Right hindlimb (tissue), 1 donor: ENCODE measurements around the gene FBN1.

Experiments used
- DNase-seq: peaks from one replicate; pipeline ENCODE4 v3.0.0-alpha.2; 2018

Gene FBN1

GRCh38 chr15:48578965-48579364 is 66.5 kb downstream of the FBN1 start:
- DNase-seq, result no peak

DNA sequence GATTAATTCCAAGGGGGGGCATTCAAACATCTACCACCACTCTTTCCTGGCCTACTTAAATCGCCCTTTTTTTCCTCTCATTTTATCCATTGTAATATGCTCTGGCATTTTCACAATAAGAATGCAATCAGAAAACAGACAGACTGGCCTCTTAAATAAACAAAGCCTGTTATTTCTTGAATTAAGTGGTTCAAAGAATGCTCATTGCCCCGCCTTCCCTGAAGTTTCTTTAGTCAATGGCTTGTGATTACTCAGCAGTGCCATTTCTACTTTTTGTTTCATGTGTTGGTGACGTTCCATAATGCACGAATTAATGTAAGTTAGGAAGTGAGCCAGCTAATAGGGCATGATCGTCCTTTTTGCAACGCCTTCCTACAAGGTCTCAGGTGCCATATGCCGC is 68.0 kb downstream of the FBN1 start:
- no peak for DNase-seq

GRCh38 chr15:48574187-48574586 is 71.3 kb downstream of the FBN1 start:
- no peak for DNase-seq

DNA sequence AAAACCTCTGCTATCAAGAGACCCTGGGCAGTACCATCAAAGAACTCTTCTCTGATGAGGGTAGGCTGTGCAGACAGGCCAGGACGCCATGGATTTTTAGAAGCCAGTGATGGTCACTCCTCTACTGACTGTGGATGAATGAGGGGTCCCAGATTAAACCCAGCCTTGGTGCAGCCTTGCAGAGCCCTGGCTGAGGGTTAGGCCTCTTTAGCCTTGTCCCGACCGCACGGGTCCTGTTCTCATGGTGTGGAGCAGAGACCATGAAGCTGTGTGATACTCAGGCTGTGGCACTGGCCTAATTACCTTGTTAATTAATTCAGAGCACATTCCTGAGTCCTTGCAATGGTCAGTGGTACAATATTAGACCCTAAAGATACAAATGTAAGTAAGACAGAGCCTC is 71.7 kb downstream of the FBN1 start:
- DNase-seq, result no peak

GRCh38 chr15:48572823-48573222 is 72.7 kb downstream of the FBN1 start:
- DNase-seq, result no peak

DNA sequence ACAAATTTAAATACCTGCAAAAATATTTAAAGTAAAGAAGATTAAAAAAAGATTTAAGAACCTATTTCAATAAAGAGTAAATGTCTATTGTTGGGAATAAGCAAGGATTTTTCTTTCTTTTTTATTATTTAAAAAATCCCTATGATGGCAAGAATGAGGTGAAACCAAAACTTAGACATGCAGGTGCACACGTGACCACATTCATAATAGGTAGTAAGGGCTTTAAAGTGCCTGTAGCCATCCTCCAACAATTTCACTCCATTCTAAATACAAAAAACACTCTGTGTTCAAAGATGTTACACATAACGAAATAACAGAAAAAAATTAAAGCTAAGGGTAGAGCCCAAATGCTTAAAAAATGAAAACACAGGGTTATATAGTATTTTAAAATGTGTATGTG is 74.0 kb downstream of the FBN1 start:
- DNase-seq, result no peak

- DNase-seq, result no peak
These were observed 74.7 kb downstream of the FBN1 start for GRCh38 chr15:48570822-48571221.

GRCh38 chr15:48569591-48570302 is 75.8 kb downstream of the FBN1 start:
- DNase-seq, result no peak

DNA sequence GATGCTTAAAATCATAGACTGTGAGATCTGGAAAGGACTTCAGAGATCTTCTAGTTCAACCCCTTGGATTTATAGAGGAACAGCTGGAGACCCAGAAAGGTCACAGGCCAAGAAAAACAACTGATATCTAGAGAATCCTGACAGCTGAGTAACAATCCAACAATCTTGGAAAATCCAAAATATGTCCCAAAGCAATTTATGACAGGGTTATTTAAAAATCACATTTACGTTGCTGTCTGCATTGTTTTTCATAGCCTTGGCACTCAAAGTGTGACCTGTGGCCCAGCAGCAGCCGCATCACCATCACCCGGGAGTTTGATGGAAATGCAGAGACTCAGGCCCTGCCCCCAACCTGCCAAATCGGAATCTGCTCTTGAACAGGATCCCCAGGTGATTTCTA is 78.8 kb downstream of the FBN1 start:
- peak; percentile 46 for DNase-seq

- peak; percentile 71 for DNase-seq
These were observed 79.7 kb downstream of the FBN1 start for GRCh38 chr15:48565560-48566482.

DNA sequence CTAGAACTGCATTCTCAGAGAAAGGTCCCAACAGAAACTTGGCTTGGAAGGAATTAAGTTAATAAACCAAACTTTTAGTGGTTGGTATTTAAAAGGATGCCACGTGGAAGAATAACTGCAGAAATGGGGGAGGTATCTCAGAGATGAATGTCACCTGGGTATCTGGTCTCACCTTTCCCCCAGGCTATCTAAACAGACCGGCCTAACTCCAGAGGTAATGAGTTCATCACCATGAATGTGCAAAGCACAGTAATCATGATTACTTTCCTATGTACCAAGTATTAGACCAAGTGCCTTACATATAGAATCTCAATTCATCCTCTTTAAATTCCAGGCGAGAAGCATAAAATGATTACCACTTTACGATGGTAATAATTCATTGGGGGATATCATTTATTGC is 80.8 kb downstream of the FBN1 start:
- DNase-seq, result no peak

DNA sequence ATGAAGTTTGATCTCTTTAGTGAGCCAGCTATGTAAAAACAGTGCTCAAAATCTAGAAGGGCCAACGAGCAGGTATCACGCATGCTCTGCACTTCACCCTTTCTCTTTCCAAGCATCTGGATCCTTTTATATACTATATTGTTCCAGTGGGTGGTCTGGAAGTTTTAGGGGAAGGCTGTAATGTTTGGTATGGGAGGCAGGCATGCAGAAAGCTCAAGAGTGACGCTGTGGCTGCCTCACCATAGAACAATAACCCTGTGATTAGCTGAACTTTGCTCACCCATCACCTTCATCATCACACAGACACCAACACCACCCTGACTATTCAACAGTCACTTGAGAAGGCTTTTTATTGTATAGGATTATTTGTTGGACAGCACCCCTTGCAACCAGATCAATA is 81.6 kb downstream of the FBN1 start:
- DNase-seq, result no peak

DNA sequence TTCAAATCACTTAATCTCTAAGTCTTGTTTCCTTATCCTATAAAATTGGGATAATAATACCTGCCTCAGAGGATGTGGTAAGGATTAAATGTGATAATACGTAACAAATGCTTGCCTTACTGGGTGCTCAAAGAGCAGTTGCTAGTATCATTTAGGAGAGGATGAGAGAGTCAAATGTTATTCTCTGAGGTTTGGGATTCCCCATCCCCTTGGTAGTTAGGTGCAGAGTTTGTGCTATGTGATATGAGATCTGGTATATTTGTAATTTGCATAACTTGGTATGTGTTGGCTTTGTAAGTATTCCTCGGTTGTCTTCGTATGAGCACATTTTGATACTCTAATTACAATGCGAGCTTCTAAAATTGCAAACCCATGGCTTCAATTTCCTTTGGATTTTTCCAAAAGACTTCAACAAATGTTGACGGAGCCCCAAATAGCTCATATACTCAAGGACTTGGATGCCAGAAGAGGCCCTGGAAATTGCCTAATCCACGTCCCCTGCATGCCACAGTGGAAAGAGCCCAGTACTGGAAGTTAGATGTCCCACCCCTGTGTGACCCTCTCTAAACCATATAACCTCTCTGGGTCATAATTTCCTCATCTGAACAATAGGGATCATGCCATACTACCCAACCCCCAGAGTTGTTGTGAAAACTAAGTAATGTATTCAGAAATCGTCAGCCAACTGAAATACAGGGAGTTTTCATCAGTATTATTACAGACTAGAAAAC is 85.0 kb downstream of the FBN1 start:
- DNase-seq, result no peak

- peak; percentile 88 for DNase-seq
These were observed 86.2 kb downstream of the FBN1 start for GRCh38 chr15:48559285-48559684.

DNA sequence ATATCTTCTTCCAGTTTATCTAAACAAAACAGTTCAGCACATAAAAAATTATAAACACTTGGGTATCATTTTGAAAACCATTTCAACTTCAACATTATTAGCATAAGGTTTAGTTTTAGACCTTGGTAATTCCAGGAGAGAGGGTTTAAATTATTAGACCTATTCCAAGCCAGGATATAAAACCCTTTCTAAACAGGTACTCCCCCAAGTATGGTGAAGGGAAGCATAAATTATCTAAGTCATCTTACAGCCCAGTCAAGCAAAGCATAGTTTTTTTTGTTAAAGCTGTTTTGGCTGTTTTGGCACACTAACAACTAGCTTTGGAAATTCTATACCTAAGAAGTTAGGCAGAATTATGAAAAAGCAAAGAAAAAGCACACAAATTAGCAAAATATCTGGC is 87.3 kb downstream of the FBN1 start:
- no peak for DNase-seq

- DNase-seq, result no peak
These were observed 88.2 kb downstream of the FBN1 start for GRCh38 chr15:48557335-48557734.

- no peak for DNase-seq
These were observed 89.2 kb downstream of the FBN1 start for GRCh38 chr15:48556159-48556897.

DNA sequence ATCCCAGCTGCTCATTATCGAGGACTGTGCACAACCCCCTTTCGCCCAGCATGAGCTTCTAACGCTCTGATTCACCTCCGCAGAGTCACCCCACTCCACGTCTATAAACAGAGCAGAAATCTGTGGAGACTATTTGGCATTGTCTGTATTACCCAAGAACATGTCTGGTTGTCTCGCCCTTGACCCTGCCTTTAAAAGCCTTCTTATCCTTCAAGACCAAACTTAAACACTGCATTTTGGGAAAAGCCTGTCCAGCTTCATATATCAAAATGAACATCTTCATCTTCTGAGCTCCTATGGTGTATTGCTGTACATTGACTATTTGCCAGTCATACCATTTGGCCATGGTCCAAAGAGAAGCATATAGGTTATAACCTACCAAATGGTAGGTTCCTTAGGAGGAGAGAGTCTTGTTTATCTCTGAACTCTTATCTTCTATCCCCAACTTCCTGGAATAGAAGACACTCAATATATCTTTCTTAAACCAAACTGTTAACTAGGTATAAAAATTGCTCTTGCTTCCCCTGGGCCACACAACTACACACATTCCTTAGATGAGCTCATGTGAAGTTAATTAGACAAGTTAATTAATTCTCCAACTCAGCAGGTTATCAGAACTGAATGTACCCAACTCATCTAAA is 90.1 kb downstream of the FBN1 start:
- DNase-seq, result no peak

DNA sequence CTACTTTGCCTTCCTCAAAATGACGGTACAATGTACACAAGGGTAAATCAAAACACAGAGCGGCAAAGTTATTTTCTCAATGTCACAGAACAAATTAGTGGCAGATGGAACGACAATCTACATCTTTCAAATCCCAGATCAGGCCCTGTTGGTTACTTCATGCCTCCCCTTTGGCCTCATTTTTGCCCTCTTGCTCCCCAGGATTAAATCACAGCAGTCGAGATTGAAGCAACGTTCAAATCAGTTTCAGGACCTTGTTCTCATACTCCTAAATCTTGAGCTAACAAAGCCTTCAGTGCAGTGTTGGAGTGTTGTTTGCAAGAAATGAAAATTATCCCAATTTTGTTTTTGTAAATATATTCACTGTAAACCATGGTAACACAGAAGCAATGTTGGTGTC is 91.4 kb downstream of the FBN1 start:
- DNase-seq, result no peak

DNA sequence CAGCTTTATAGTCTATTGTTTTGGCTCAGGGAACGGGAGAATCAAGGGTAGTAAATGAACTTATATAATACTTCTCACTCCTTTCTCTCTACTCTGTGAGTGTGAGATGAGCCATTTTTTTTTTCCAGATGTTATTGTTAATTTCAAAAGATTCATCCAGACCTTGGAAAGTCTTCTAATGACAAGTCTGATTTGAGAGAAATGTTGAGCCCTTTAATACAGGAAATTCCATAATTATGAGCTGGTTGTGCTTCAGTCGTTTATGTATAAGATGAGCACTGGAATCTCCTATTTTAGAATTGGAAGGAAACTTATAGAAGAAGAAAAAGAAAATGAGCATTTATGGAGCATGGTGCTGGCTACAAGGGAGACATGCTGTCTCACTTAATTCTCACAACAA is 92.0 kb downstream of the FBN1 start:
- DNase-seq, result no peak

DNA sequence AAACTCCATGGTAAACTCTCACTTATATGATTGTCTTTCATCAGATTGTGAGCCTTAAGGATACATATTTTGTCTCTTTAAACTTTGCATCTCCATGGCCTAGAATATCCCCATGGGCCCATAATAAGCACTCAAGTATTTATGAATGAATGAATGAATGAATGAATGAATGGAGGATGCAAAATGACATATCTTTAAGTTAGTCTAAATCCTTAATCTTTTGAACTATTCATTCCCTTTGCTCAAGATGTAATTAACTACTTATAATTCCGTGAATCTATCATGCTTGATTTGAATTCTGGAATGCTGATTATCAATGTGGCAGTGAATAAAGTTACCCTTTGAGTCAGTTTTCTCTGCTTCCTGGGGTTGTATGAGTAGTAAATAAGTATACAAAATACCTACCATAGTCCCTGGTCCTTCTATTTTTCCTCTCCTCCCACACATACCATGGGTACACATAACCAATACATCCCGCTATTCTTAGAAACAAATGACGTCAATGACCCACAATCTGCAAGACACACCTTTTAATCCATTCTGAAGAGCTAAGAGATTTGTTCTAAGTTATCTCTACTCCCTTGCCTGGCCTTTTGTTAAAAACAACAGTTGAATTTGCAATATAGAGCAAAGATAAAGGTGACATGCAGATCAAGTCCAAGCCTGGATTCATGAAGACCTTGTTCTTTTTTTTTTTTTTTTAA is 94.5 kb downstream of the FBN1 start:
- no peak for DNase-seq

GRCh38 chr15:48548455-48548854 is 97.1 kb downstream of the FBN1 start:
- no peak for DNase-seq
